ENCODE measurements around the gene GPR22.

GPR22 gene, protein sequence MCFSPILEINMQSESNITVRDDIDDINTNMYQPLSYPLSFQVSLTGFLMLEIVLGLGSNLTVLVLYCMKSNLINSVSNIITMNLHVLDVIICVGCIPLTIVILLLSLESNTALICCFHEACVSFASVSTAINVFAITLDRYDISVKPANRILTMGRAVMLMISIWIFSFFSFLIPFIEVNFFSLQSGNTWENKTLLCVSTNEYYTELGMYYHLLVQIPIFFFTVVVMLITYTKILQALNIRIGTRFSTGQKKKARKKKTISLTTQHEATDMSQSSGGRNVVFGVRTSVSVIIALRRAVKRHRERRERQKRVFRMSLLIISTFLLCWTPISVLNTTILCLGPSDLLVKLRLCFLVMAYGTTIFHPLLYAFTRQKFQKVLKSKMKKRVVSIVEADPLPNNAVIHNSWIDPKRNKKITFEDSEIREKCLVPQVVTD

GRCh38 chr7:107469929-107470328 is at the start of gene GPR22:
TSS of gene GPR22 (plus strand) at chr7:107470057. CDS start at chr7:107474061, 4,004 bp downstream.
- no peak within 1 kb of the TSS for H3K27ac ChIP-seq
- ChIA-PET POLR2A (ENCODE audit: low non-redundant PET) (no interaction called here), CTCF (no interaction called here)
- TF ChIP-seq CTCF (conservative IDR thresholded peaks at IDR 0.05; ENCODE audit: low read depth), result no peak
- no peak for DNase-seq (ENCODE audit: low spot score)

GRCh38 chr7:107427462-107427861 is 42.4 kb upstream of the GPR22 start:
- no peak for TF ChIP-seq CTCF (conservative IDR thresholded peaks at IDR 0.05; ENCODE audit: low read depth)
- ChIA-PET CTCF (interaction anchor here (0.7 kb wide), 1 partner anchor 545 kb away, joined by 3 read pairs; no protein-coding TSS in a partner anchor), POLR2A (ENCODE audit: low non-redundant PET) (no interaction called here)
- H3K27ac ChIP-seq, result no peak overlapping the region
- DNase-seq (ENCODE audit: low spot score), result no peak

DNA sequence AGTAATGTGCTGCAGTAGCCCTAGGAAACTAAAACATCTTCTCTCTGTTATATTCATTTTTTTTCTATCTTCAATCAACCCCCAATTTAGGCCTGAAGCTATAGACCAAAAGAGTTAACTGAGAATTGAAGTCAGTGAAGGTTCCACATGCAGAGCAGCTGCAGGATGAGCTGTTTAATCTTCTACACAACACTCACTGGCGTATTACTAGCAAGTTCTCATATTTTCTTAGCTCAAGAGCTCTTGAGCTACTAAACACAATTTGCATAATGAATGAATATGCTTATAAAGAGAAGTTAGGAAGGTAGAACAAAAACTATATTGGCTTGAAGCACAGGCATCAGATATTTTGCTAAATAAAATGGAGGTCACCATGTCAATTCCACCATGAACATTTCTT is 41.2 kb upstream of the GPR22 start:
- no peak for DNase-seq (ENCODE audit: low spot score)
- CTCF ChIA-PET, result interaction anchor here (0.5 kb wide), 1 partner anchor 402 kb away, joined by 3 read pairs; no protein-coding TSS in a partner anchor
- TF ChIP-seq CTCF (conservative IDR thresholded peaks at IDR 0.05; ENCODE audit: low read depth), result no peak
- H3K27ac ChIP-seq, result no peak overlapping the region
- POLR2A ChIA-PET (ENCODE audit: low non-redundant PET), result no interaction called here

DNA sequence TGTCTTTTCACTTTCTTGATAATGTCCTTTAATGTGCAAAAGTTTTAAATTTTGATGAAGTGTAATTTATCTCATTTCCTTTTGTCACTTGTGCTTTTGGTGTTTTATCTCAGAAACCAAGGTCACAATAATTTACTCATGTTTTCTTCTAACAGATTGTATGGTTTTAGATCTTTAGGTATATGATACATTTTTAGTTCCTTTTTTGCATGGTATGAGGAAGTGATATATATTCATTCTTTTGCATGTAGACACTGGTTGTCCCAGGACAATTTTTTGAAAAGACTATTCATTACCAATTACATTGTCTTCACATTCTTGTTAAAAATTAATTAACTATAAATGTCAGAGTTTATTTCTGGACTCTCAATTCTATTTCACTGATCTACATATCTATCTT is 39.8 kb upstream of the GPR22 start:
- TF ChIP-seq CTCF (conservative IDR thresholded peaks at IDR 0.05; ENCODE audit: low read depth), result no peak
- H3K27ac ChIP-seq, result no peak overlapping the region
- ChIA-PET CTCF (no interaction called here), POLR2A (ENCODE audit: low non-redundant PET) (no interaction called here)
- DNase-seq (ENCODE audit: low spot score), result no peak

GRCh38 chr7:107432261-107432660 is 37.6 kb upstream of the GPR22 start:
- ChIA-PET CTCF (no interaction called here), POLR2A (ENCODE audit: low non-redundant PET) (no interaction called here)
- TF ChIP-seq CTCF (conservative IDR thresholded peaks at IDR 0.05; ENCODE audit: low read depth), result no peak

DNA sequence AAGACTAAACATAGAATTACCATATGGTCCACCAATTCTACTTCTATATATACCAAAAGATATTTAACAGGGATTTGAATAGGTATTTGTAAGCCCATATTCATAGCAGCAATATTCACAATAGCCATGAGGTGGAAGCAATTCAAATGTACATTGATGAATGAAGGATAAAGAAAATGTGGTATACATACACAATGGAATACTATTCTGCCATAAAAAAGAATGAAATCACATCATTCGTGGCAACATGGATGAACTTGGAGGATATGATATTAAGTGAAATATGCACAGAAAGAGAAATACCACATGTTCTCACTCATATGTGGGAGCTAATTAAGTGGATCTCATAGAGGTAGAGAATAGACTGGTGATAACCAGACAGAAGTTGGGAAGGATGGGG is 34.1 kb upstream of the GPR22 start:
- CTCF ChIA-PET, result interaction anchor here (0.6 kb wide), 1 partner anchor 1008 kb away, joined by 3 read pairs; no protein-coding TSS in a partner anchor
- no peak overlapping the region for H3K27ac ChIP-seq
- POLR2A ChIA-PET (ENCODE audit: low non-redundant PET), result no interaction called here
- TF ChIP-seq CTCF (conservative IDR thresholded peaks at IDR 0.05; ENCODE audit: low read depth), result no peak
- no peak for DNase-seq (ENCODE audit: low spot score)

More at GRCh38 chr7:107432261-107432660, 37.6 kb upstream of the GPR22 start:
- no peak for DNase-seq (ENCODE audit: low spot score)
- H3K27ac ChIP-seq, result no peak overlapping the region
